ENCODE results near the gene ZNF646. TPM values are rescaled to one million over a fixed set of nuclear protein-coding genes. Genes with fewer than 3 reads are reported as not detected.
A peak's percentile ranks its signal among the peaks of the same experiment; 100 is the strongest.

ZNF646 gene
- total and polyA plus RNA-seq, 4 donors, result 0.89 to 9.6 (median 4.0) TPM

DNA sequence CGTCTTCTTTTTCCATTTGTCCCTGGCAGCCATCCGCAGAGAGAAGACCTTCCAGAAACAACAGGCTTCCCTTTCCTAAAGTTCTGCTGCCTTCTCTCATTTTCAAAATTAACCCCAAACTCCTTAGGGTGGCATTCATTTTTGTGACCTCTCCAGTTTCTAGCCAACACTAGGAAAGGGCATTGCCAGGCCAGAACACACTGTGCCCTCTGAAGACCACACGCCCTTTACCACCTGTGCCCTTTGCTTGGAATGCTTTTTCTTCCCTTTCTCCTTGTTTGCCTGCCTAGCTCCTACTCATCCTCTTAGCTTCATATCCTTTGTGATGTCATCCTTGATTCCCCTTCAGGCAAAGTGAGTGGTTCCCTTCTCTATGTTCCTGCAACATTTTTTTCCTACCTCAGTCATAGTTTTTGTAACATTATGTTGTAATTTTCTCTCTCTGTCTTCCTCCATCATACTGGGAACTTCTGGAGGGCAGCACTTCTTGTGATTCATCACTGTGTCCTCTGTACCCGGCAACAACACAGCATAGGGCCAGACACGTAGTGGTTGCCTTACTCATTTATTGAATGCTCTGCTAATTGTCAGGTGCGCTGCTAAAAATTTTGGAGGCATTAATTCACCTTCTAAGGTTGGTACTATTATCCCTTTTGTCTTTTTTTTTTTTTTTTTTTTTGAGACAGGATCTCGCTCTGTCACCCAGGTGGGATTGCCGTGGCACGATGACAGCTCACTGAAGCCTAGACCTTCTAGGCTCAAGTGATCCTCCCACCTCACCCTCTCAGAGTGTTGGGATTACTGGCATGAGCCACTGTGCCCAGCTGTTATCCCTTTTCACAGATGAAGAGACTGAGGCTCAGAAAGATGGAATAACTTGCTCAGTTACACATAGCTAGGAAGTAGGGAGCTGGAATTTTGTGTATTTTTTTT lies 44.3 kb downstream of the ZNF646 start:
- WGBS, result 56% methylated on average over 9 of the region's 9 CpGs
- Histone ChIP-seq H3K9ac (ENCODE audit: low read depth in 1 of 2, low read length in 2 of 2) (peak overlapping the region; percentile 93), H3K36me3 (ENCODE audit: control insufficient read depth in 4 of 4, insufficient read depth in 3 of 4, low read depth in 1 of 4, low read length in 3 of 4) (peaks cover 5 to 23% (median 19%) of the 10 kb centered on the region in 4 donors), H3K27me3 (ENCODE audit: control insufficient read depth in 4 of 4, insufficient read depth in 4 of 4, low read length in 3 of 4) (no peaks in the 10 kb centered on the region), H3K27ac (ENCODE audit: low read depth in 1 of 2, low read length in 2 of 2) (peak overlapping the region; percentile 95 to 97), H3K9me3 (ENCODE audit: control insufficient read depth in 4 of 4, low read length in 3 of 4) (no peaks in the 10 kb centered on the region), H3K4me1 (ENCODE audit: control insufficient read depth in 4 of 4, insufficient read depth in 4 of 4, low read length in 3 of 4) (peaks cover 10 to 30% (median 20%) of the 10 kb centered on the region in 4 donors), H3K4me3 (ENCODE audit: low read depth in 1 of 3, low read length in 3 of 3) (peak overlapping the region; percentile 86 to 94 (median 94))
- no peak for DNase-seq (ENCODE audit: low spot score)
- TF ChIP-seq EGR1 (IDR thresholded peaks at IDR 0.05; ENCODE audit: low read depth in 2 of 2), result no peak
- TF ChIP-seq, protein P1, sequence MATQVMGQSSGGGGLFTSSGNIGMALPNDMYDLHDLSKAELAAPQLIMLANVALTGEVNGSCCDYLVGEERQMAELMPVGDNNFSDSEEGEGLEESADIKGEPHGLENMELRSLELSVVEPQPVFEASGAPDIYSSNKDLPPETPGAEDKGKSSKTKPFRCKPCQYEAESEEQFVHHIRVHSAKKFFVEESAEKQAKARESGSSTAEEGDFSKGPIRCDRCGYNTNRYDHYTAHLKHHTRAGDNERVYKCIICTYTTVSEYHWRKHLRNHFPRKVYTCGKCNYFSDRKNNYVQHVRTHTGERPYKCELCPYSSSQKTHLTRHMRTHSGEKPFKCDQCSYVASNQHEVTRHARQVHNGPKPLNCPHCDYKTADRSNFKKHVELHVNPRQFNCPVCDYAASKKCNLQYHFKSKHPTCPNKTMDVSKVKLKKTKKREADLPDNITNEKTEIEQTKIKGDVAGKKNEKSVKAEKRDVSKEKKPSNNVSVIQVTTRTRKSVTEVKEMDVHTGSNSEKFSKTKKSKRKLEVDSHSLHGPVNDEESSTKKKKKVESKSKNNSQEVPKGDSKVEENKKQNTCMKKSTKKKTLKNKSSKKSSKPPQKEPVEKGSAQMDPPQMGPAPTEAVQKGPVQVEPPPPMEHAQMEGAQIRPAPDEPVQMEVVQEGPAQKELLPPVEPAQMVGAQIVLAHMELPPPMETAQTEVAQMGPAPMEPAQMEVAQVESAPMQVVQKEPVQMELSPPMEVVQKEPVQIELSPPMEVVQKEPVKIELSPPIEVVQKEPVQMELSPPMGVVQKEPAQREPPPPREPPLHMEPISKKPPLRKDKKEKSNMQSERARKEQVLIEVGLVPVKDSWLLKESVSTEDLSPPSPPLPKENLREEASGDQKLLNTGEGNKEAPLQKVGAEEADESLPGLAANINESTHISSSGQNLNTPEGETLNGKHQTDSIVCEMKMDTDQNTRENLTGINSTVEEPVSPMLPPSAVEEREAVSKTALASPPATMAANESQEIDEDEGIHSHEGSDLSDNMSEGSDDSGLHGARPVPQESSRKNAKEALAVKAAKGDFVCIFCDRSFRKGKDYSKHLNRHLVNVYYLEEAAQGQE (IDR thresholded peaks at IDR 0.05), result peak; percentile 21
- TF ChIP-seq, protein P2, sequence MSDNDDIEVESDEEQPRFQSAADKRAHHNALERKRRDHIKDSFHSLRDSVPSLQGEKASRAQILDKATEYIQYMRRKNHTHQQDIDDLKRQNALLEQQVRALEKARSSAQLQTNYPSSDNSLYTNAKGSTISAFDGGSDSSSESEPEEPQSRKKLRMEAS (IDR thresholded peaks at IDR 0.05), result no peak
- no peak for TF ChIP-seq JUND (IDR thresholded peaks at IDR 0.05)
- no peak for TF ChIP-seq NR2F2 (IDR thresholded peaks at IDR 0.05)
- peak; percentile 6 for TF ChIP-seq TAF1 (conservative IDR thresholded peaks at IDR 0.05)
- TF ChIP-seq RXRA (IDR thresholded peaks at IDR 0.05), result peak in 1 of 2 donors; percentile 40
- TF ChIP-seq HNF4A (conservative IDR thresholded peaks at IDR 0.05), result peak in 1 of 2 donors; percentile 11

DNA sequence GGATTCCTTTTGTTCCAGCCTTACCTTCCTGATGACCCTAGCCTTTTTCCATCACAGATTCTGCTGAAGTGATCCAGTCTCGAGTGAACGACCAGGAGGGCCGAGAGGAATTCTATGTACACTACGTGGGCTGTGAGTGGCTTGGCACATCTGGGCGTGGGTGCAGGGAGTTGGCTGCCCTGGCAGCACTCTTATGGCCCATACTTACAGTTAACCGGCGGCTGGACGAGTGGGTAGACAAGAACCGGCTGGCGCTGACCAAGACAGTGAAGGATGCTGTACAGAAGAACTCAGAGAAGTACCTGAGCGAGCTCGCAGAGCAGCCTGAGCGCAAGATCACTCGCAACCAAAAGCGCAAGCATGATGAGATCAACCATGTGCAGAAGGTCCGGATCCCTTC lies 45.9 kb downstream of the ZNF646 start:
- H3K9me3 ChIP-seq (ENCODE audit: control insufficient read depth in 4 of 4, low read length in 3 of 4), result no peaks in the 10 kb centered on the region
- H3K27ac ChIP-seq (ENCODE audit: low read depth in 1 of 2, low read length in 2 of 2), result no peak overlapping the region
- peaks cover 2 to 18% (median 11%) of the 10 kb centered on the region in 4 donors for H3K4me1 ChIP-seq (ENCODE audit: control insufficient read depth in 4 of 4, insufficient read depth in 4 of 4, low read length in 3 of 4)
- DNase-seq (ENCODE audit: low spot score), result no peak
- H3K36me3 ChIP-seq (ENCODE audit: control insufficient read depth in 4 of 4, insufficient read depth in 3 of 4, low read depth in 1 of 4, low read length in 3 of 4), result peaks cover 5 to 28% (median 20%) of the 10 kb centered on the region in 4 donors
- TF ChIP-seq, protein P3, sequence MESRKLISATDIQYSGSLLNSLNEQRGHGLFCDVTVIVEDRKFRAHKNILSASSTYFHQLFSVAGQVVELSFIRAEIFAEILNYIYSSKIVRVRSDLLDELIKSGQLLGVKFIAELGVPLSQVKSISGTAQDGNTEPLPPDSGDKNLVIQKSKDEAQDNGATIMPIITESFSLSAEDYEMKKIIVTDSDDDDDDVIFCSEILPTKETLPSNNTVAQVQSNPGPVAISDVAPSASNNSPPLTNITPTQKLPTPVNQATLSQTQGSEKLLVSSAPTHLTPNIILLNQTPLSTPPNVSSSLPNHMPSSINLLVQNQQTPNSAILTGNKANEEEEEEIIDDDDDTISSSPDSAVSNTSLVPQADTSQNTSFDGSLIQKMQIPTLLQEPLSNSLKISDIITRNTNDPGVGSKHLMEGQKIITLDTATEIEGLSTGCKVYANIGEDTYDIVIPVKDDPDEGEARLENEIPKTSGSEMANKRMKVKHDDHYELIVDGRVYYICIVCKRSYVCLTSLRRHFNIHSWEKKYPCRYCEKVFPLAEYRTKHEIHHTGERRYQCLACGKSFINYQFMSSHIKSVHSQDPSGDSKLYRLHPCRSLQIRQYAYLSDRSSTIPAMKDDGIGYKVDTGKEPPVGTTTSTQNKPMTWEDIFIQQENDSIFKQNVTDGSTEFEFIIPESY (IDR thresholded peaks at IDR 0.05), result no peak
- WGBS, result 95% methylated on average over 16 of the region's 16 CpGs
- H3K4me3 ChIP-seq (ENCODE audit: low read depth in 1 of 3, low read length in 3 of 3), result no peak overlapping the region
- no peak overlapping the region for H3K9ac ChIP-seq (ENCODE audit: low read depth in 1 of 2, low read length in 2 of 2)
- H3K27me3 ChIP-seq (ENCODE audit: control insufficient read depth in 4 of 4, insufficient read depth in 4 of 4, low read length in 3 of 4), result no peaks in the 10 kb centered on the region

DNA sequence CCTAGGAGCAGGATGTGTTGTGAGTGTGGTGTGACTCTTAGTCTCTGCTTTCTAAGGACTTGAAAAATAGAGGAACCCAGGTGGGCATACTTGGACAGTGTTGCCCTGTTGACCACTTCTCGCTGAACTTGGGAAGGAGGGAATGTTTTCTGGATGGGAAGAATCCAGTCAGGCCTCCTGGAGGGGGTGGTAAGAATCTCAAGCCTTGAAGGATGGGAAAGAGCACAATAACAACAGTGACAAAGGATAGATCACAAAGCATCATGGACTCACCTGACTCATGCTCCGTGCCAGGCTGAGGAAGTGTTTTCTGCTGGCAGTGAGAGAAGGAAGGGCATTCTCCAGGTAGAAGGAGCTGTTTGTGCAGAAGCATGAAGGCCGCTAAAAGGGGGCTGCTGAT lies 51.6 kb downstream of the ZNF646 start:
- peaks cover 0 to 41% (median 17%) of the 10 kb centered on the region in 4 donors for H3K36me3 ChIP-seq (ENCODE audit: control insufficient read depth in 4 of 4, insufficient read depth in 3 of 4, low read depth in 1 of 4, low read length in 3 of 4)
- whole genome bisulfite sequencing, result 95% methylated on average over 3 of the region's 3 CpGs
- no peak overlapping the region for H3K27ac ChIP-seq (ENCODE audit: low read depth in 1 of 2, low read length in 2 of 2)
- no peaks in the 10 kb centered on the region for H3K9me3 ChIP-seq (ENCODE audit: control insufficient read depth in 4 of 4, low read length in 3 of 4)
- H3K9ac ChIP-seq (ENCODE audit: low read depth in 1 of 2, low read length in 2 of 2), result no peak overlapping the region
- H3K27me3 ChIP-seq (ENCODE audit: control insufficient read depth in 4 of 4, insufficient read depth in 4 of 4, low read length in 3 of 4), result no peaks in the 10 kb centered on the region
- no peaks in the 10 kb centered on the region for H3K4me1 ChIP-seq (ENCODE audit: control insufficient read depth in 4 of 4, insufficient read depth in 4 of 4, low read length in 3 of 4)
- DNase-seq (ENCODE audit: low spot score), result no peak
- no peak overlapping the region for H3K4me3 ChIP-seq (ENCODE audit: low read depth in 1 of 3, low read length in 3 of 3)
- no peak for TF ChIP-seq YY1 (IDR thresholded peaks at IDR 0.05)
- TF ChIP-seq SP1 (IDR thresholded peaks at IDR 0.05), result no peak
- TF ChIP-seq HNF4A (conservative IDR thresholded peaks at IDR 0.05), result no peak
- TF ChIP-seq, protein P2 (IDR thresholded peaks at IDR 0.05), result no peak
- no peak for TF ChIP-seq FOXA1 (IDR thresholded peaks at IDR 0.05)
- TF ChIP-seq, protein P3 (IDR thresholded peaks at IDR 0.05), result no peak
- TF ChIP-seq GABPA (IDR thresholded peaks at IDR 0.05 in 1 of 2, conservative IDR thresholded peaks at IDR 0.05 in 1 of 2), result no peak
- TF ChIP-seq HNF4G (IDR thresholded peaks at IDR 0.05), result no peak
- TF ChIP-seq NR2F2 (IDR thresholded peaks at IDR 0.05), result no peak
- TF ChIP-seq FOXA2 (IDR thresholded peaks at IDR 0.05), result no peak
- TF ChIP-seq, protein P4, sequence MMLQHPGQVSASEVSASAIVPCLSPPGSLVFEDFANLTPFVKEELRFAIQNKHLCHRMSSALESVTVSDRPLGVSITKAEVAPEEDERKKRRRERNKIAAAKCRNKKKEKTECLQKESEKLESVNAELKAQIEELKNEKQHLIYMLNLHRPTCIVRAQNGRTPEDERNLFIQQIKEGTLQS (IDR thresholded peaks at IDR 0.05), result no peak
- no peak for TF ChIP-seq EGR1 (IDR thresholded peaks at IDR 0.05; ENCODE audit: low read depth in 2 of 2)
- no peak for TF ChIP-seq JUND (IDR thresholded peaks at IDR 0.05)
- no peak for TF ChIP-seq RXRA (IDR thresholded peaks at IDR 0.05)

Measured in liver (tissue), 9 donors.